Progenitor cell of endocrine pancreas (in vitro differentiated cells): ENCODE data around the gene MYH14. TPM values are rescaled to one million over a fixed set of nuclear protein-coding genes. Genes with fewer than 3 reads are reported as not detected.

Experiments used
- DNase-seq: peaks from one replicate; pipeline ENCODE4 v3.0.0; 2021; ENCODE audit warnings: low spot score; ENCODE audit not compliant: unreplicated experiment
- H3K27ac Mint-ChIP-seq: 2 replicates; pipeline ENCODE4 v1.8.0; 2021; ENCODE audit warnings: mild to moderate bottlenecking, moderate library complexity, mixed read lengths
- H3K27me3 Mint-ChIP-seq: 2 replicates; pipeline ENCODE4 v1.8.0; 2021; ENCODE audit warnings: mixed read lengths
- H3K36me3 Mint-ChIP-seq: 2 replicates; pipeline ENCODE4 v1.8.0; 2022; ENCODE audit warnings: mixed read lengths; ENCODE audit not compliant: insufficient read depth
- H3K4me1 Mint-ChIP-seq: 2 replicates; pipeline ENCODE4 v1.8.0; 2021; ENCODE audit warnings: low read depth, mixed read lengths
- H3K4me3 Mint-ChIP-seq: 2 replicates; pipeline ENCODE4 v1.8.0; 2021; ENCODE audit warnings: low read depth, mild to moderate bottlenecking, moderate library complexity, mixed read lengths
- H3K9me3 Mint-ChIP-seq: 2 replicates; pipeline ENCODE4 v1.8.0; 2021; ENCODE audit warnings: low read depth, mixed read lengths
- total RNA-seq: library from RNA; stranded (reverse); gene quantifications from 2 replicates; pipeline ENCODE4 v1.2.1, GENCODE V29; 2021
- TF ChIP-seq, protein P1 (sequence below): fragments of 200-600 bp; sonication (generic); IDR thresholded peaks from one replicate; pipeline ENCODE4 v1.5.0; 2021; ENCODE audit warnings: antibody characterized with exemption, mild to moderate bottlenecking; ENCODE audit not compliant: unreplicated experiment

Gene MYH14
- total RNA-seq, 1 donor from 2014 or later = 65.9 TPM

DNA sequence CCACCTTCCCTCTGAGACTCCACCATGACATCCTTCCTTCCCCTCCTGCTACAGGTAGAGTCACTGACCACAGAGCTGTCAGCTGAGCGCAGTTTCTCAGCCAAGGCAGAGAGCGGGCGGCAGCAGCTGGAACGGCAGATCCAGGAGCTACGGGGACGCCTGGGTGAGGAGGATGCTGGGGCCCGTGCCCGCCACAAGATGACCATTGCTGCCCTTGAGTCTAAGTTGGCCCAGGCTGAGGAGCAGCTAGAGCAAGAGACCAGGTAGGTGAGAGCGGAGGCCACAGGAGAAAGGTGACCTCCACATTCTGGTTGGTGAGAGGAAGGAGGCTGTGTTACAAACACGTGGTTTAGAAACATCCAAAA, 98.2 kb downstream of the MYH14 start:
- TF ChIP-seq, protein P1, sequence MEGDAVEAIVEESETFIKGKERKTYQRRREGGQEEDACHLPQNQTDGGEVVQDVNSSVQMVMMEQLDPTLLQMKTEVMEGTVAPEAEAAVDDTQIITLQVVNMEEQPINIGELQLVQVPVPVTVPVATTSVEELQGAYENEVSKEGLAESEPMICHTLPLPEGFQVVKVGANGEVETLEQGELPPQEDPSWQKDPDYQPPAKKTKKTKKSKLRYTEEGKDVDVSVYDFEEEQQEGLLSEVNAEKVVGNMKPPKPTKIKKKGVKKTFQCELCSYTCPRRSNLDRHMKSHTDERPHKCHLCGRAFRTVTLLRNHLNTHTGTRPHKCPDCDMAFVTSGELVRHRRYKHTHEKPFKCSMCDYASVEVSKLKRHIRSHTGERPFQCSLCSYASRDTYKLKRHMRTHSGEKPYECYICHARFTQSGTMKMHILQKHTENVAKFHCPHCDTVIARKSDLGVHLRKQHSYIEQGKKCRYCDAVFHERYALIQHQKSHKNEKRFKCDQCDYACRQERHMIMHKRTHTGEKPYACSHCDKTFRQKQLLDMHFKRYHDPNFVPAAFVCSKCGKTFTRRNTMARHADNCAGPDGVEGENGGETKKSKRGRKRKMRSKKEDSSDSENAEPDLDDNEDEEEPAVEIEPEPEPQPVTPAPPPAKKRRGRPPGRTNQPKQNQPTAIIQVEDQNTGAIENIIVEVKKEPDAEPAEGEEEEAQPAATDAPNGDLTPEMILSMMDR = no peak
- no peaks in the 10 kb centered on the region for H3K9me3 Mint-ChIP-seq
- DNase-seq = no peak
- peaks cover 35% of the 10 kb centered on the region for H3K36me3 Mint-ChIP-seq
- no peaks in the 10 kb centered on the region for H3K27me3 Mint-ChIP-seq
- H3K27ac Mint-ChIP-seq = no peak overlapping the region
- no peaks in the 10 kb centered on the region for H3K4me1 Mint-ChIP-seq
- no peak overlapping the region for H3K4me3 Mint-ChIP-seq

DNA sequence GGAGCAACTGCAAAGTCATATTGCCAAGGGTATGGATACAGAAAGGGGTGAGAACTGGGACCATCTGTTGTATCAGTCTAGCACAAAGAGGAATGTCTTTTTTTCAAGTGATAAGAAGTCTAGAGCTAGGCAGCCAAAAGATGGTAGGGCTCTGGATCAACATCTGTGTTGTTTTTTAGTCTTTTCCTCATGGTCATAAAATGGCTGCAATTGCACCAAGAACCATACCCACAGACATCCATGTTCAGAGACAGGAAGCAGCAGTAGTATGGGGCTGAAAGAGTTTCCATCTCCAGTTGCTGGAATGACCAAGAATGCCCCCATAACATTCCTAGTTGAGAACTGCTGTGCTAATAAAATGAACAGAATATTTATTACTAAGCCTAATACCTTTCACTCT, 100.1 kb downstream of the MYH14 start:
- Mint-ChIP-seq H3K4me1 (no peaks in the 10 kb centered on the region), H3K9me3 (no peaks in the 10 kb centered on the region), H3K27me3 (peaks cover 4% of the 10 kb centered on the region), H3K36me3 (peaks cover 32% of the 10 kb centered on the region), H3K27ac (no peak overlapping the region), H3K4me3 (no peak overlapping the region)
- no peak for DNase-seq
- TF ChIP-seq, protein P1 = no peak

DNA sequence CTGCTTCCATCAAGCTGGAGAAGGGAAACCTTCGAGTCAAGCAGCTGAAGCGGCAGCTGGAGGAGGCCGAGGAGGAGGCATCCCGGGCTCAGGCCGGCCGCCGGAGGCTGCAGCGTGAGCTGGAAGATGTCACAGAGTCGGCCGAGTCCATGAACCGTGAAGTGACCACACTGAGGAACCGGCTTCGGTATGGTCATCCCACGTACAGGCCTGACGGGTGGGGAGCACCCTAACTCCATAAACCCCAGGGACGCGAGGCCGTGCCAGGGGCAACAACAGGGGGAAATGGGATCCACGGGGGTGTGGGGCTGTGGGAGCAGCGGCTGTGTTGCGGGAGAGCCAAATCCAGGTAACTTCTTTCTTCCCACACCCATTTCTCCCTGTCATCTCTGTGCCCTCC, 105.6 kb downstream of the MYH14 start:
- Mint-ChIP-seq H3K9me3 (no peaks in the 10 kb centered on the region), H3K36me3 (peaks cover 12% of the 10 kb centered on the region), H3K27me3 (peaks cover 21% of the 10 kb centered on the region), H3K27ac (no peak overlapping the region), H3K4me3 (no peak overlapping the region), H3K4me1 (peaks cover 9% of the 10 kb centered on the region)
- no peak for DNase-seq
- TF ChIP-seq, protein P1 = no peak

DNA sequence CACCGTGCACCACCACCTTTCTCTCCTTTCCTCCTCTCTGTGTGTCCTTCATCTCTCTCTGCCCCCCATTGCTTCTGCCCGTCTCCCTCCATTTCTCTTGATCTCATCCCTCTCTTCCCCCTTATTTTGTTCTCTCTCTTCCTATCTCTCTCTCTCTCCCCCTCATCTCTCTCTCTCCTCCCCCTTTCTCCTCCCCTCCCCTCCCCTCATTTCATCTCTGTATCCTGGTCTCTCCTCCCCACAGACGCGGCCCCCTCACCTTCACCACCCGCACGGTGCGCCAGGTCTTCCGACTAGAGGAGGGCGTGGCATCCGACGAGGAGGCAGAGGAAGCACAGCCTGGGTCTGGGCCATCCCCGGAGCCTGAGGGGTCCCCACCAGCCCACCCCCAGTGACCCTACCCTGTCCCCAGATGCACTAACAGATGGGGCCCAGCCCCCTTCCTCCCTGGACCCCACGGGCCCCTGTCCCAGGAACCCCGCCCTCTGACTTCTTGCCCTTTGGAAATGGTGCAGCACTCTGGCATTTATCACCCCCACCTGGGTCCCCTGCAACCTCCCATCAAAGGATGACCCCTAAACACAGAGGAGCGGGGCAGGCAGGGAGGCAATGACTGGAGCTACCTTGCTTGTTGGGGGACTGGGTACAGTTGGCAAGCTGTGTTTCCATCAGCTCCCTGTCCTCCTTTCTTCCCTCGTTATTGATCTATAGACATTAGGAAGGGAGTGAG, 106.1 kb downstream of the MYH14 start:
- Mint-ChIP-seq H3K27ac (no peak overlapping the region), H3K4me1 (peaks cover 12% of the 10 kb centered on the region), H3K4me3 (no peak overlapping the region), H3K27me3 (peaks cover 27% of the 10 kb centered on the region), H3K36me3 (peaks cover 11% of the 10 kb centered on the region), H3K9me3 (no peaks in the 10 kb centered on the region)
- no peak for DNase-seq
- TF ChIP-seq, protein P1 = no peak

DNA sequence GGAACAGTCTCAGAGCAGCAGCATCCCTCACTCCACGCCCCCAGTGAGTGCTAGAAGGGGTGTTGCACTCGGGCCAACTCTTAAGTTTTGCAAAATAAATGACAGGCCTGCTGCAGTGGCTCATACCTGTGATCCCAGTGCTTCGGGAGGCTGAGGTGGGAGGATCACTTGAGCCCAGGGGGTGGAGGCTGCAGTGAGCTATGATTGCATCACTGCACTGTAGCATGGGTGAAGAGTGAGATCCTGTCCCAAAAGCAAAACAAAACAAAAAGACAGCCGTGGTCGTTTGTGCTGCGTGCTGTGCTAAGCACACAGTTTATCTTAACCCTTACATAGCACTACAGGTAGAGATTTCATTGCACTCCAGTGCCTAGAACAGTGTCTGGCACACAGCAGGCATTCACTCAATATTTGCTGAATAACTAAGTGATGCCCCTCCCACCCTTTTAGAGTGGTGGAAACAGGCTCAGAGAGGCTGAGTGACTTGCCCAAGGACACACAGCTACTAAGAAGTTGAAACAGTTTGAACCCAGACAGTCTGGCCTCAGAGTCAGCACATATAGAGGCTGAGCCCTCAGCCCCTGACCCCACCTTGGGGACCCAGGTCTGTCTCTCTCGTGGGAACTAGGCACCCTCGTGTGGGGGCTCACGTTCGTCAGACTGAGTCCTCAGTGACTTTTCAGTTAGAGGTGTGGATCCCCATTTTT, 107.5 kb downstream of the MYH14 start:
- Mint-ChIP-seq H3K36me3 (peaks cover 10% of the 10 kb centered on the region), H3K27me3 (peaks cover 35% of the 10 kb centered on the region), H3K9me3 (no peaks in the 10 kb centered on the region), H3K4me1 (peaks cover 17% of the 10 kb centered on the region), H3K27ac (no peak overlapping the region), H3K4me3 (peak overlapping the region; percentile 9)
- TF ChIP-seq, protein P1 = no peak
- no peak for DNase-seq
